Activated CD4-positive, CD25-positive, alpha-beta regulatory T cell treated with anti-CD3 and anti-CD28 coated beads, Interleukin-2, amount 50 U/mL, for 16 hours (primary cell): ENCODE results near the gene MGAT5B.

Experiments used
- DNase-seq: peaks from one replicate; pipeline ENCODE4 v3.0.0-alpha.2; 2020; ENCODE audit warnings: low read depth, low spot score

Gene MGAT5B

DNA sequence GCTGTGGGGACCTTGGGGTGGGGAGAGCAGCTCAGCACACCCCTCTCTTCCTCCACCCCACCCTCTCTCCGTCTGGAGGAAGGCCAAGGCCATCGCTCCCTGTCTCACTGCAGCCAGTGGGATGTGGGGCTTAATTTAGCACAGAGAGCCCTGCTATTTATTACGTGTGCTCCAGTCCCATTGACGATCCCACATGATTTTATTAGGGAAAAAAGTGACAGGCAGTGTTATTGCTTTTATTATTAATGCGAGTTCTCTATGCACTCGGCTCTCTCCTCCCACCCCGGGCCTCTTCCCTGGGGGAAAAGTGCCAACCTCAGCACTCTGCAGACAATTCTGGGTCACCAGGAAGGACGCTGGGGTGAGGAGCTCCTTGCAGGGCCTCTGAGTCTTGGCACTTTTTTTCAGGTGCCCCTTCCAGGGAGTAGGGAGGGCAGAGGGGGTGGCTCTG is 57.3 kb downstream of the MGAT5B start:
- DNase-seq: no peak

DNA sequence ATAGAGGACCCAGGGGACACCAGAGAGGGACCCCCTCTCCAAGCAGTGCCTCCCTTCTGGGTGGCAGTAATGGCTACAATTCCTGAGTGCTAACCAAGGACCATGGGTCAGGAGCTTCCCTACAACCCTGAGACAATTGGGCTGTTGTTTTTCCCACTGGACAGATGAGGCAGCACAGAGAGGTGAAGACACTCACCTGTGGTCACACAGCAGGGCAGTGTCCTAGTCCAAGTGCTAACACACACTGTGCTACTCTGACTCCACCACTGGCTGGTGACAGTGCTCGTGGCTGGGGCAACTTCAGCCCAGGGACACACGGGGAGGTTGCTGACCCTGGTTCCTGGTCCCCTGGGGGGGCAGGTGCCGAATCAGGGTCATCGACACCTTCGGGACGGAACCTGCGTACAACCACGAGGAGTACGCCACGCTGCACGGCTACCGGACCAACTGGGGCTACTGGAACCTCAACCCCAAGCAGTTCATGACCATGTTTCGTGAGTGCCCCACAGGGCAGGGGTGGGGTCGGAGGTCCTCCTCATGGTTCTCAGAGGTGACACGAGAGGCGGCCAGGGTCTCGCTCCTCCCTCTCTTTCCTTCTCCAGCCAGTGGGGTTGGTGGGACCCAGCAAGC is 58.1 kb downstream of the MGAT5B start:
- no peak for DNase-seq

DNA sequence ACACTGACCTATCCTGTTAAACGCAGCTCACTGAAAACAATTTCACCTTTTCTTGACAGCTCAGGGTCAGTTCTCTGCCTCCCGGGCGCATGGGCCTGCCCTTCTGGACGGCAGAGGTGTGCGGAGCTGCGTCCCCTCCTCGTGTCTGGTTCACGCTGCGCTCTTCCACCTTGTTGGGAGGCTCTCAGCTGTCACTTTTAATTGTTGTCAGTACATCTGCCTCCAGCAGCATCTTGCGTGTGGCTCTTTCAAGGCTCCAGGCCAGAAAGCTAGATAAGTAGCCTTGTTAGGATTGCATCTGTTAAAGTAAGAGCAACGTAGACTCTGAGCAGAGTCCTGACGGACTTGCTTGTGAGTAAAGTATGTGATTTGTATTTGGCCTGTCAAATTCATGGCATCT is 59.4 kb downstream of the MGAT5B start:
- no peak for DNase-seq

DNA sequence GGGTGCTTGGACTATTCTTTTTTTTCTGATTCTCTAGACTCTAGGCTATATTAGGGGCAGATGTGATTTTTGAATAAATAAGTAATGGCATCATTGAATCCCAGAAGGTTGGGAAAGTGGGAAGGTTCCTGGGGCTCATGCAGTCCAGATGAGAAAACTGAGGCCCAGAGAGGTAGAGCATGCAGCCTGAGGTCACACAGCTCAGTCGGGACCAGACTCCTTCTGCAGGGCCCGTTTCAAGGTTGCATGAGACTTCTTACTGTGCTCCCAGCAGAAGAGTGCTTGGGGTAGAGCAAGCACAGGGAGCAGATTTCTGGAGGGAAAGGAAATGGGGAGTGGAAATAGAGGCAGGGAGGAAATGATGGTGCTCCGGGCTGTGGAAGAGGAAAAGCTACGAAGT is 59.8 kb downstream of the MGAT5B start:
- no peak for DNase-seq

DNA sequence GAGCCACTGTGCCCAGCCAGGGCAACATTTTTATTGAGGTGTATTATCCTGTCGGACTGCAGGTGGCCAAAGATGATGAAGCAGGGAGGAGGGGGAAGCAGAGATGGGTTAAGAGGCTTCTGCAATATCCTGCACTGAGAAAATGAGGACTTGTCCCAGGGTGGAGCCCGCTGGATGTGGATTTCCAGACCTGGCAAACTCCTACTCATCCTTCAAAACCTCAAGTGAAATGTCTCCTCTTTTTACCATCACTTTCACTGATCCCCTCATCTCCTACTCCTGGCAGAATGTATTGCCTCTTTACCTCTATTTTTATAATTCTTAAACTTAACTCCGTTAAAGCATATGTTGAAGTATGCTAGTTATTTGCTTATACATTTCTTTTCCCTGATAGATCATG is 60.9 kb downstream of the MGAT5B start:
- DNase-seq: no peak

DNA sequence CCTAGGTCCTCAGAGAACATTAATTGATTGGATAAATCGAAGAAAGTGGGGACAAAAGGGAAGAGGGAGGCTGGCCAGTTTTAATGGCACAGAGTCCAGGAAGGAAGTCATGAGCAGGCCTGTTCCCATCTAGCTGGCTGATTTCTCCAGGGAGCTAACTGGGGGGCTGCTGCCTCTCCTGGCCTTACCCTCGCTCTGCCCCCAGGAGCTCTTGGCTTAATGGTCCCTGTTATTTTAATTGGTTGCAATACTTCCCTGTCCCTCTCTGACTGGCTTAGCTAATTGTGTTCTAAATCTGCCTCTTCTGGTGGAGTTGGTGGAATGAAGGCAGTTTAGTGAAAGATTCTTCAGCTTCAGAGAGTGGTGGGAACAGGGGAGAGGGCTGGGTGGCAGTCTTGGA is 61.4 kb downstream of the MGAT5B start:
- no peak for DNase-seq

DNA sequence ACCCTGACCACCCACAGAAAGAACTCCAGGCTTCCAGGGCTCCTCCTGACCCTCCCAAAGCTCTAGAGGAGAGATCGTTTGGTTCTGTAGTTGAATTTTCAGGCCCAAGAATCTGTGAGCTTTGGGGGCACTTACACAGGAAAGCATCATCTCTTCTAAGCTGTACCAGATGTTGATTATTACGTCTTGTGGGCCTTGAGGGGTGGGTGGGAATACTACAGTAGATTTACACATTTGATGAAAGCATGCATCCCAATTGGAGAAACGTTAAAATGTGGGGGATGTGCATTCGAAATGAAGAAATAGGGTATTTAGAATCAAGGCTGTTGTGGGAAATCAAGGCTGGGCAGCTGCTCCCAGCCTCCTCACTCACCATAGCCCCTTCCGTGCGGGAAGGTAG is 61.9 kb downstream of the MGAT5B start:
- no peak for DNase-seq

DNA sequence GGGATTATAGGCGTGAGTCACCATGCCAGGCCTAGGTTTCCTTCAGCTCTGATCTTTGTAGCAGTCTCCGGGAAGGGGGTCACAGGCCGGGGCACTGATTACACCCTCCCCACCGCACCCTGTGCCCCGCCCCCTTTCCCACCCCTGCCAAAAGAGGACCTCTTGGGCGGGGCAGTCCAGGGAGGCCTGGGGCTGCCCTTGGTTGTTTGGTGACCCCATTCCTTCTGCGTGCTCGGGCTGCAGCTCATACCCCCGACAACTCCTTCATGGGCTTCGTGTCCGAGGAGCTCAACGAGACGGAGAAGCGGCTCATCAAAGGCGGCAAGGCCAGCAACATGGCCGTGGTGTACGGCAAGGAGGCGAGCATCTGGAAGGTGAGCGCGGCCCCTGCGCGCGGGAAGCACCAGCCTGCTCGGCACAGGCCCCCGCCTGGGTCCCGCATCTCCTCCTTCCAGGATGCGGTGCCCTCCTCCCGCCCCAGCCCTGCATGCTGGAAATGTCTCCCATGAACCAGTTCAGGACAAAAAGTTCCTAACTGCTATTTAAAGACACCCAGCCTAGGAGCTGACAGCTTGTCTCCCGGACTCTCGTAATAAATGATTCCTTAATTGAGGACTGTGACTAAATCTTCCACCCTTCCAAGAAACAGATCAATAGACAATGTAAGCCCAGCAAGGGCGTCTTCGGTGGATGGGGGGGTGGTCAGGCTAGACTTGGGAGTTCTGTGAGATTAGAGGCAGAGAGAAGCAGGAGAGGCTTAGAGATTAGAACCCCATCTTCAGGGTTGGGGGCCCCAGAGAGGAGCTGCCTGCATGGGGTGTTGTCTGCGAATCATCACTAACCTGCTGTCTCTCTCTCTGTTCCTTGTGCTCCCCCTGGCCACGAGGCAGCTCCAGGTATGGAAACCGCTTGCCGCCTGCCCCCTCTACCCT is 64.5 kb downstream of the MGAT5B start:
- DNase-seq: no peak

DNA sequence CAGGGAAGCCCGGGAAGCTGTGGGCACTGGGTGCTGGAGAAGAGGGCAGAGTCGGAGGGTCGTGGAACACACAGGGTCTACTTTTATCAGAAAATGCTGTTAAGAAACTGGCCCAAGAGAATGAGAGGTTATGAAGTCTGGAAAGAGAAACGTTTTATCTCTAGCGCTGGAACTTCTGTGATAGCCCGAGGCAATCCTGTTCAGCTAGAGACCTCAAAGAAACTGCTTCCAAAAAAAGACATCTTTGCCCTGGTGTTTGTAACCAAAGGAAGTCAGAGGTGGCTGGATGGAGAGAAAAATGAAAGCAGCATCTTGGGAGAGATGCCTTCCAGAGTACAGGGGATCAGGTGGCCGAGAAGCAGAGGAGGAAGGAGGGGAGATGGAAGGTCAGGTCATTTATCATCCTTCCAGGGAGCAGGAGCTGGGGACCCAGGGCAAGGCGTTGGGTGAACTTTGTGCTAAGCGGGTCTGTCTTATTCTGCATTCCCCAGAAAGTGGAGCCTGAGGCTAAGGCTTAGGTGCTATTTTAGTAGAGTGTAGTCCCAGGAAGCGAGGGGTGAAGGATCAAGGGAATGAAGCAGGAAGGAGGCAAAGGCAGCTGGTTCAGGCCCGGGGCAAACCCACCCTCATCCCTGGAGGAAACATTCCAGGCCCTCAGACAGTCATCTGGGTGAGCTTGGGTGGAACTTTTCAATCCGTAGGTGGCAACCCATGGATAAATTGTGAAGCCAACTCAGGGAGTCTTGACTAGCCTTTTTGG is 66.5 kb downstream of the MGAT5B start:
- DNase-seq: no peak

DNA sequence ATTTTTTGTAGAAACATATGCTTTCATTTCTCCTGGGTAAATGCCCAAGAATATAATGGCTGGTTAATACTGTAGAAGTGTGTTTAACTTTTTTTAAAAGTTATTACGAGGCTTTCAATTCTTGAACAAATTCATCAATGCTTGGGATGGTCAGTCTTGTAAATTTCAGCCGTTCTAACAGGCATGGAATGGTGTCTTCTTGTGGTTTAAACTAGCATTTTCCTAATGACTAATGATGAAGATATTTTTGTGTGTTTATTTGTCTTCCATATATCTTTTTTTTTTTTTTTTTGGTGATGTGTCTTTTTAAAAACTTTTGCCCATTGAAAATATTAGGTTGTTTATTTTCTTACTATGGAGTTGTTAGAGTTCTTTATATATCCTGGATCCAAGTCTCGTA is 67.1 kb downstream of the MGAT5B start:
- no peak for DNase-seq

DNA sequence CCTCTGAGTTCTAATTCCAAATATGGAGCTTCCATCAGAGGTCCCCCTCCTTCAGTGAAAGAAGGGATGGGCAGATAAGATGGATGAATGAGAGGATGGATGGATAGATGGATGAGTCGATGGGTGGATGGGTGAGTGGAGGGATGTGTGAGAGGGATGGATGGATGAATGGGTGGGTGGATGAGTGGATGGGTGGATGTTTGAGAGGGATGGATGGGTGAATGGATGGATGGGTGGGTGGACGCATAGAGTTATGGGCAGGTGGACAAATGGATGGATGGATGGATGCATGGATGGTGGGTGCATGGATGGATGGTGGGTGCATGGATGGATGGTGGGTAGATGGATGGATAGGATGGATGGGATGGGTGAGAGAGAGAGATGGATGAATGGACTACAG is 69.0 kb downstream of the MGAT5B start:
- DNase-seq: no peak

DNA sequence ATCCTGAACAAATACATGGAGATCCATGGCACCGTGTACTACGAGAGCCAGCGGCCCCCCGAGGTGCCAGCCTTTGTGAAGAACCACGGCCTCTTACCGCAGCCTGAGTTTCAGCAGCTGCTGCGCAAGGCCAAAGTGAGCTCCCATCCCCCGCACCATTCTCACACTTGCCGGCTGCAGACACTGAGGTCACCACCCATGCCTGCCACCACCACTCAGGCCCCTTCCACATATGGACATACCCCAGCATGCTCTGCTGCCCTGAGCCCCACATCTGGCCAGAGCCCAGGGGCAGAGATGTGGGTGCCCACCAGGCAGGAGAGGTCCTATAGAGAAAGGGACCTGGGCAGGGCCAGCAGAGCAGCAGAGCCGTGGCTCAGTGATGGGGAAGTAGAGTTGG is 69.8 kb downstream of the MGAT5B start:
- DNase-seq: no peak

DNA sequence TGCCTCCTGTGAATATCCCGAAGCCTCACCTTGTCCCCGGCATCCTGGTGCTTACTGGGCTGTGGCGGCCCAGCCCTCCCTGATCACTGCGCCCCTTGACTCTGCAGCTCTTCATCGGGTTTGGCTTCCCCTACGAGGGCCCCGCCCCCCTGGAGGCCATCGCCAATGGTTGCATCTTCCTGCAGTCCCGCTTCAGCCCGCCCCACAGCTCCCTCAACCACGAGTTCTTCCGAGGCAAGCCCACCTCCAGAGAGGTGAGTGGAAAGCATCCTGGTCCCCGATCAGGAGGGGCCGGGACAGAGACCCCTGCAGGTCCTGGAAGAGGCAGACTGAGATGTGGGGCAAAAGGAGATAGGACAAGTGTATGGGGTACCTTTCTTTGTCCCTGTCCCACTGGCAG is 72.1 kb downstream of the MGAT5B start:
- DNase-seq: no peak

DNA sequence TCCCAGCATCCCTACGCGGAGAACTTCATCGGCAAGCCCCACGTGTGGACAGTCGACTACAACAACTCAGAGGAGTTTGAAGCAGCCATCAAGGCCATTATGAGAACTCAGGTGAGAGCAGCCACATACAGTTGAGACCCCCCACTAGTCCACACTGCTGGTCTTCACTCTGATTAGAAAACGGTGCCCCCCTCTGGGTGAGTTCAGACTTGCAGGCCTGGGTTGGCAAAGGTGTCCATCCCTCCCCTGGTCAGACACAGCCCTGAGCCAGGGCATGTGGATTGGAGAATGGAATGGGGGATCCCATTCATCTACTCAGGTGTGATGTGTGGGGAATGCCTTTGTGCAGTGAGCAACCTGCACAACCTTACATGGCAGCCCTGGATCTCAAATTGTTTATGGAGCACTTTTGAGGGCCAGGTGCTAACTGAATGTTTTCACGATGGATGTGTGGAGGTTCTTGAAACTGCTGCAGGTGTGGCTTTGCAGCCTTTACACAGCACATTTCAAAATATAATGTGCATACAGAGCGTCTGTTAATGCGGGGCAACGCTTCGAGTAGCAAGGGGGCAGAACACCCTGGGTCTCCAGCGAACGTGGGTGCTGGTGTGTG is 72.6 kb downstream of the MGAT5B start:
- DNase-seq: no peak

DNA sequence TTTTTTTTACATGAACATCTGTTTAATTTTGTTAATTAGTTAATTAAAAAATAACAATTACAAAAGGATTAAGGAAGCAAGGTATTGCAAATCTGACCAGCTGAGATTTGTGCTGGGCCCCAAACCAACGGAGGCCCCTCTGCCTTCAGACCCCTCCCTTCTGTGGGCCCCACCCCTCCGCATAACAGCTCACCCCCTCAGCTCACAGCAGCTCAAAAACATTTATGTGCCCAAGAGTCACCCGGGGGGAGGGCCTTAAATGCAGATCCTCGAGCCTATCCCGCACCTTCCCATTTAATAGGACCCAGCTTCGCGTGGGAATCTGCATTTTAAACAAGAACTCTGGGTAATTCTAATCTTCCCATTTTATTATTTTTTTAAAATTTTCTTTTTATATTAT is 75.0 kb downstream of the MGAT5B start:
- no peak for DNase-seq

DNA sequence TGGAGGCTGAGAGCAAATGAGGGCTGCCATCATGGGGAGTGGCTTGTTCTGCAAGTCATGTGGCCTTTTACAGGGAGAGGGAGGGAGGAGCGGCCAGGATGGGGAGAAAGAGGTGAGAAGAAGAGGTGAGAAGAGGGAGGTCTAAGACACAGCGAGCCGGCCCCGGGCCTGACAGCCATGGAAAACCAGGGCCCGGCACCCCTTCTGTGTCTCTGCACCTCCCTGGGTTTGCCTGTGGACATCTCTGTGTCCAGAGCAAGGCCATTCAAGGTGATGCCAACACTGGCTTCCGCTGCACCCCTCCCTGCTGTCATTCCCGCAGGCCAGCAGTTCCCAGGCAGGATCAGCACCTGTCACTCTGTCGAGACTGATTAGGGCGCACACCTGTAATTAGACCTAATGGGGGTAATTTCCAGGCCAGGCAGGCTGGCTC is 75.6 kb downstream of the MGAT5B start:
- DNase-seq: no peak

DNA sequence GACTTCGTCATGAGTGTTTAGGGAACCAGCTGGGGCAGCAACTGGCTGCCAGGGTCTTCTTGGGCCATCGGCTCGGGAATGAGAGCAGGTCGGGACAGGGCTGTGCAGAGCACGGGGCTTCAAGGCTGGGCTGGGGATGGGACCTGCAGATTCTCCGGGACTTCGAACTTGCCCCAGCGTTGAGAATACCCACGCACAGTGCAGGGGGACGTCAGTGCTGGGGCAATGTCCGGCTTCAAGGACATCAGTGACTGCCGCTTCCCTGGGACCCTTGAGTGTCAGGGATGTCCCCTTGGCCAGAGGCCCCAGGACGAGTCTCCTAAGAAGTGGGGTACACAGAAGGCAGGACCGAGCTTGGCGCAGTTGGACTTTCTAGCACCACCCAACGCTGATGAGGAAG is 76.3 kb downstream of the MGAT5B start:
- DNase-seq: no peak

DNA sequence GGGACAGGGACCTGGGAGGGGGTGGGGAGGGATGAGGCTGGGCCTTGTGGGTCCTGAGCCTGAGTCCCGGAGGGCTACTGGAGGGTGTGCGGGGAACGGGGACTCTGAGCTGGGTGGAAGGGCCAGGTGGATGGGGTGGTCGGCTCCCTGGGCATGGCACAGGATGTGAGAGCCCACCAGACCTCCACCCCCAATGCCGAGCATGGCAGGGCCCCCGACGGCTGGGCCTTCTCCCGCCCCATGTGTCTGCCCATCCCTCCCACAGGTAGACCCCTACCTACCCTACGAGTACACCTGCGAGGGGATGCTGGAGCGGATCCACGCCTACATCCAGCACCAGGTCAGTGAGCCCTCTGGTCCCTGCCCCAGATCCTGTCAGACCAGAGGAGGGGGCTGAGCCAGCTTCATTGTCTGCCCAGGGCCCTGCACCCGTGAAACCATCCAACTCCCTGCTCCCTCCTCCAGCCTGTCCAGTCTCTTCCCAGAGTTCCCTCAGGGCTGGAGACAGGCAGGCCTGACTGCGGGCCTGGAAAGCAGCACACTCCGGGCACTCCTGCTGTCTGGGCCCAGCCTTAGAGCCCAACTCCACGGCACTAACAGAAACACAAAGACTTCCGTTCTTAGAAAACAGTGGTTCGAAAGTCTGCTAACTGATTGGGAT is 78.0 kb downstream of the MGAT5B start:
- no peak for DNase-seq

DNA sequence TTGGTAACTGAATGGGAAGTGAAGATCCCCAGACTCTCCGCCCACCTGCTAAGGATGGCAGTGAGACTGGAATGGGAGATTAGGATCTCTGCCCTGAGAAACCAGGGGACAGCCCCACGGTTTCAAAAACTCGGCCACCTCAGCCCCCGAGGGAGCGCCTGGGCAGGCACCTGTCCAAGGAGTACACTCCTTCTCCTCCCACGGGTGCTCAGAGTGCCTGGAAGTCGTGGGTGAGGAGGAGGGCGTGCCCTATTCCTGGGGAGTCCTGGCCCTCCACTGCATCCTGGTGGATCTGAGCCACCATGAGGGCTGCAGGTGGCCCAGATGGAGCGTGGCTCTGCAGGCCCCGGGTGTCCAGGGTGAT is 78.5 kb downstream of the MGAT5B start:
- DNase-seq: no peak

DNA sequence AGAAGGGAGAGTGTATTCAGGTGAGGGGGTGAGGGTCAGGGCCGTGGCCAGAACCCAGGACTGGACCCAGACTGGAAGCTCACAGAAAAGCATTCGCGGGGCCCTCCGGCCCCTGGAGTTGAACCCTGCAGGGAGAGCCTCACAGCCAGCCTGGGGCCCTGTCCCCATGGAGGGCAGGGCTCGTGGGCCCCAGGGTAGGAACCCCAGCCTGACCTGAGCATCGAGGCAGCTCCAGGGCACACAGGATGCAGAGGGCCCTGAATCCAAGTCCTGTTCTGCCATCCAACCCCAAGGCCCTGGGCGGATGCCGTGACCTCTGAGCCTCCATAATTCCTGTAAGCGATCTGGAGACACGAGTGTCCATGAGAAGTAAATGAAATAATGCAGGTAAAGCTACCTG is 79.1 kb downstream of the MGAT5B start:
- DNase-seq: no peak

DNA sequence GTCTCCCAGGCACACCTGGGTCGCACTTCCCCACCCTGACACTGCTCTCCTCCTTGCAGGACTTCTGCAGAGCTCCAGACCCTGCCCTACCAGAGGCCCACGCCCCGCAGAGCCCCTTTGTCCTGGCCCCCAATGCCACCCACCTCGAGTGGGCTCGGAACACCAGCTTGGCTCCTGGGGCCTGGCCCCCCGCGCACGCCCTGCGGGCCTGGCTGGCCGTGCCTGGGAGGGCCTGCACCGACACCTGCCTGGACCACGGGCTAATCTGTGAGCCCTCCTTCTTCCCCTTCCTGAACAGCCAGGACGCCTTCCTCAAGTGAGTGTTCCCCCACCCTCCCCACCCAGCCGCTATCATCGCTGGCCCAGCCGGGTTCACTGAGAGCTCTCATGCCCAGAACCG is 79.6 kb downstream of the MGAT5B start:
- no peak for DNase-seq

DNA sequence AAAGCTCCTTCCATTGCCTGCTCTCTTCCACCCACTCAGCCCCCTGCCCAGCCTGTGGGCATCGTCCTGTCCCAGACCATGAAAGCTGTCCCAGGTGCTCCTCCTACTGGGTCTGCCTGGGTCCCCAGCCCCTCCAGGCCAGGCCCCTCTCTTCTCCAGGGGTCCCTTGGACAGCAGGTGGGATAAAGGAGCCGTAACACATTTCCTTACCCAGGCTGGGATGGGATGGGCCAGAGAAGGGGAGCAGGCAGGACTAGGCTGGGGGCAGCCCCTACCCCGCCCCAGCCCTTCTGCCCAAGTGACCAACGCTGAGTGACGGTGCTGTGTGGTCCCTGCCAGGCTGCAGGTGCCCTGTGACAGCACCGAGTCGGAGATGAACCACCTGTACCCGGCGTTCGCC is 80.1 kb downstream of the MGAT5B start:
- DNase-seq: no peak
